ENCODE results near the gene GPSM1.
A peak's percentile ranks its signal among the peaks of the same experiment; 100 is the strongest.

GRCh38 chr9:136342181-136343120 lies 15.1 kb downstream of the GPSM1 start:
- TF ChIP-seq CTCF (IDR thresholded peaks at IDR 0.05; ENCODE audit: poor library complexity) (peak; percentile 20), EZH2phosphoT487 (IDR thresholded peaks at IDR 0.05; ENCODE audit: low read depth, severe bottlenecking, unreplicated experiment) (no peak)
